SJCRH30 (cell line): ENCODE measurements around the gene FABP1. TPM values are rescaled to one million over a fixed set of nuclear protein-coding genes. Genes with fewer than 3 reads are reported as not detected.
A peak's percentile ranks its signal among the peaks of the same experiment; 100 is the strongest.

Experiments used
- DNase-seq, 2 experiments: peaks; one replicate each; pipeline ENCODE4 v3.0.0-alpha.2; 2015 to 2020
- H3K27ac ChIP-seq: fragments of 250-450 bp; sonication (Bioruptor Pico); 2 replicates; pipeline ENCODE4 v1.5.1; 2020; ENCODE audit warnings: mild to moderate bottlenecking, moderate library complexity
- H3K27me3 ChIP-seq: fragments of 250-450 bp; sonication (Bioruptor Pico); 2 replicates; pipeline ENCODE4 v1.5.1; 2020; ENCODE audit warnings: mild to moderate bottlenecking, moderate library complexity
- H3K36me3 ChIP-seq: fragments of 250-450 bp; sonication (Bioruptor Pico); 2 replicates; pipeline ENCODE4 v1.5.1; 2020; ENCODE audit warnings: mild to moderate bottlenecking, moderate library complexity
- H3K4me1 ChIP-seq: fragments of 250-450 bp; sonication (Bioruptor Pico); 2 replicates; pipeline ENCODE4 v1.5.1; 2020; ENCODE audit warnings: mild to moderate bottlenecking, moderate library complexity
- H3K4me3 ChIP-seq: fragments of 250-450 bp; sonication (Bioruptor Pico); 2 replicates; pipeline ENCODE4 v1.5.1; 2020; ENCODE audit warnings: mild to moderate bottlenecking, moderate library complexity
- H3K9me3 ChIP-seq: fragments of 250-450 bp; sonication (Bioruptor Pico); replicated peaks from 2 replicates; pipeline ENCODE4 v1.5.1; 2020; ENCODE audit warnings: mild to moderate bottlenecking, moderate library complexity
- total RNA-seq: library from RNA; depleted of rRNA; stranded (reverse); fragments of >200 nt; shearing (Covaris generic); gene quantifications from 2 replicates; pipeline ENCODE4 v1.2.3, GENCODE V29; 2014; rRNA removed

The FABP1 gene
- total RNA-seq: 0.32 TPM in 1 of 2 replicates, not detected in the other

GRCh38 chr2:88127888-88128653 is at the start of gene FABP1:
FABP1 (minus strand) TSS chr2:88128062; CDS start chr2:88128017, 45 bp downstream.
- no peaks in the 10 kb centered on the region for H3K9me3 ChIP-seq
- no peaks in the 10 kb centered on the region for H3K4me1 ChIP-seq
- peaks cover 10% of the 10 kb centered on the region; the same call in 1 of the 2 replicates for H3K27me3 ChIP-seq
- DNase-seq: no peak
- H3K27ac ChIP-seq: no peak within 1 kb of the TSS
- H3K36me3 ChIP-seq: no peaks in the 10 kb centered on the region
- no peak within 1 kb of the TSS for H3K4me3 ChIP-seq

GRCh38 chr2:88177556-88177955 is 49.7 kb upstream of the FABP1 start:
- Histone ChIP-seq H3K27ac (no peak overlapping the region), H3K4me3 (no peak overlapping the region), H3K9me3 (no peaks in the 10 kb centered on the region), H3K4me1 (no peaks in the 10 kb centered on the region), H3K27me3 (no peaks in the 10 kb centered on the region), H3K36me3 (no peaks in the 10 kb centered on the region)
- DNase-seq: no peak

GRCh38 chr2:88176352-88176984 is 48.6 kb upstream of the FABP1 start:
- H3K27ac ChIP-seq: no peak overlapping the region
- no peak overlapping the region for H3K4me3 ChIP-seq

GRCh38 chr2:88172882-88173281 is 45.0 kb upstream of the FABP1 start:
- no peaks in the 10 kb centered on the region for H3K4me1 ChIP-seq
- H3K9me3 ChIP-seq: no peaks in the 10 kb centered on the region
- H3K27ac ChIP-seq: no peak overlapping the region
- no peaks in the 10 kb centered on the region for H3K27me3 ChIP-seq
- H3K36me3 ChIP-seq: no peaks in the 10 kb centered on the region
- no peak overlapping the region for H3K4me3 ChIP-seq
- DNase-seq: no peak

More at GRCh38 chr2:88176352-88176984, 48.6 kb upstream of the FABP1 start:
- Histone ChIP-seq H3K36me3 (no peaks in the 10 kb centered on the region), H3K4me1 (no peaks in the 10 kb centered on the region), H3K9me3 (no peaks in the 10 kb centered on the region), H3K27me3 (no peaks in the 10 kb centered on the region)
- no peak for DNase-seq

- no peaks in the 10 kb centered on the region for H3K4me1 ChIP-seq
- DNase-seq: no peak
- H3K9me3 ChIP-seq: 0 out of 2 replicates have a peak, but pooled peaks cover 4% of the 10 kb centered on the region
- H3K4me3 ChIP-seq: no peak overlapping the region
- no peak overlapping the region for H3K27ac ChIP-seq
- no peaks in the 10 kb centered on the region for H3K27me3 ChIP-seq
- H3K36me3 ChIP-seq: no peaks in the 10 kb centered on the region
Measured at GRCh38 chr2:88171966-88172365, 44.1 kb upstream of the FABP1 start.

- no peaks in the 10 kb centered on the region for H3K36me3 ChIP-seq
- H3K4me1 ChIP-seq: no peaks in the 10 kb centered on the region
- 0 out of 2 replicates have a peak, but pooled peaks cover 4% of the 10 kb centered on the region for H3K9me3 ChIP-seq
- no peak overlapping the region for H3K27ac ChIP-seq
- DNase-seq: no peak
- no peak overlapping the region for H3K4me3 ChIP-seq
- no peaks in the 10 kb centered on the region for H3K27me3 ChIP-seq
Measured at GRCh38 chr2:88170472-88170892, 42.6 kb upstream of the FABP1 start.

GRCh38 chr2:88168386-88168785 is 40.5 kb upstream of the FABP1 start:
- no peak for DNase-seq
- Histone ChIP-seq H3K27ac (no peak overlapping the region), H3K36me3 (no peaks in the 10 kb centered on the region), H3K4me1 (no peaks in the 10 kb centered on the region), H3K9me3 (0 out of 2 replicates have a peak, but pooled peaks cover 4% of the 10 kb centered on the region), H3K4me3 (no peak overlapping the region), H3K27me3 (no peaks in the 10 kb centered on the region)

- H3K36me3 ChIP-seq: no peaks in the 10 kb centered on the region
- no peak overlapping the region for H3K27ac ChIP-seq
- no peaks in the 10 kb centered on the region for H3K4me1 ChIP-seq
- 0 out of 2 replicates have a peak, but pooled peaks cover 4% of the 10 kb centered on the region for H3K9me3 ChIP-seq
- DNase-seq: no peak
- no peaks in the 10 kb centered on the region for H3K27me3 ChIP-seq
- H3K4me3 ChIP-seq: no peak overlapping the region
Measured at GRCh38 chr2:88167740-88168139, 39.9 kb upstream of the FABP1 start.

- H3K9me3 ChIP-seq: 0 out of 2 replicates have a peak, but pooled peaks cover 4% of the 10 kb centered on the region
- no peaks in the 10 kb centered on the region for H3K36me3 ChIP-seq
- H3K27ac ChIP-seq: no peak overlapping the region
- no peaks in the 10 kb centered on the region for H3K27me3 ChIP-seq
- H3K4me1 ChIP-seq: no peaks in the 10 kb centered on the region; the same call in 1 of the 2 replicates
- H3K4me3 ChIP-seq: no peak overlapping the region
- no peak for DNase-seq
Measured at GRCh38 chr2:88165332-88166003, 37.6 kb upstream of the FABP1 start.

GRCh38 chr2:88161446-88162244 is 33.8 kb upstream of the FABP1 start:
- H3K27ac ChIP-seq: no peak overlapping the region
- H3K4me1 ChIP-seq: peaks cover 2% of the 10 kb centered on the region; the same call in 1 of the 2 replicates
- DNase-seq: no peak
- H3K36me3 ChIP-seq: no peaks in the 10 kb centered on the region
- no peak overlapping the region for H3K4me3 ChIP-seq
- H3K27me3 ChIP-seq: no peaks in the 10 kb centered on the region
- H3K9me3 ChIP-seq: no peaks in the 10 kb centered on the region

GRCh38 chr2:88160517-88160916 is 32.7 kb upstream of the FABP1 start:
- Histone ChIP-seq H3K36me3 (no peaks in the 10 kb centered on the region), H3K9me3 (no peaks in the 10 kb centered on the region), H3K4me1 (peaks cover 2% of the 10 kb centered on the region; the same call in 1 of the 2 replicates), H3K27me3 (no peaks in the 10 kb centered on the region), H3K27ac (no peak overlapping the region), H3K4me3 (no peak overlapping the region)
- peak; percentile 39 to 49 for DNase-seq

- no peak overlapping the region for H3K27ac ChIP-seq
- no peaks in the 10 kb centered on the region for H3K9me3 ChIP-seq
- peak; percentile 56 to 89 for DNase-seq
- peaks cover 2% of the 10 kb centered on the region; the same call in 1 of the 2 replicates for H3K4me1 ChIP-seq
- no peaks in the 10 kb centered on the region for H3K36me3 ChIP-seq
- no peak overlapping the region for H3K4me3 ChIP-seq
- no peaks in the 10 kb centered on the region for H3K27me3 ChIP-seq
Measured at GRCh38 chr2:88159955-88160415, 32.1 kb upstream of the FABP1 start.

- Histone ChIP-seq H3K27me3 (no peaks in the 10 kb centered on the region), H3K4me3 (no peak overlapping the region), H3K4me1 (peaks cover 2% of the 10 kb centered on the region; the same call in 1 of the 2 replicates), H3K9me3 (no peaks in the 10 kb centered on the region), H3K36me3 (no peaks in the 10 kb centered on the region), H3K27ac (no peak overlapping the region)
- DNase-seq: no peak
Measured at GRCh38 chr2:88159481-88159880, 31.6 kb upstream of the FABP1 start.

GRCh38 chr2:88148929-88149438 is 21.1 kb upstream of the FABP1 start:
- no peak for DNase-seq
- Histone ChIP-seq H3K36me3 (no peaks in the 10 kb centered on the region), H3K4me3 (no peak overlapping the region), H3K27me3 (no peaks in the 10 kb centered on the region), H3K27ac (no peak overlapping the region), H3K4me1 (no peaks in the 10 kb centered on the region), H3K9me3 (peaks cover 7% of the 10 kb centered on the region; the same call in 1 of the 2 replicates)
